Gastrocnemius medialis (tissue), 4 donors: ENCODE data around the gene COL23A1.

Experiments used
- POLR2A ChIP-seq, 2 donors: fragments of 450-650 bp; IDR thresholded peaks; one replicate each; pipeline ENCODE4 v1.6.1; 2017; ENCODE audit warnings: antibody characterized with exemption in 2 of 2, mild to moderate bottlenecking in 2 of 2, moderate library complexity in 2 of 2
- TF ChIP-seq, protein P1 (sequence below), 5 experiments: fragments of 450-650 bp in 3 of 5; fragments of 200-600 bp in 2 of 5; sonication (generic) in 2 of 5; IDR thresholded peaks in 4 of 5; conservative IDR thresholded peaks in 1 of 5; 1 replicate in 4 of 5; 2 replicates in 1 of 5; pipeline ENCODE4 v1.5.1; 2016 to 2019; ENCODE audit warnings: antibody characterized with exemption in 5 of 5, mild to moderate bottlenecking in 3 of 5, moderate library complexity in 3 of 5

- TF ChIP-seq, protein P1, sequence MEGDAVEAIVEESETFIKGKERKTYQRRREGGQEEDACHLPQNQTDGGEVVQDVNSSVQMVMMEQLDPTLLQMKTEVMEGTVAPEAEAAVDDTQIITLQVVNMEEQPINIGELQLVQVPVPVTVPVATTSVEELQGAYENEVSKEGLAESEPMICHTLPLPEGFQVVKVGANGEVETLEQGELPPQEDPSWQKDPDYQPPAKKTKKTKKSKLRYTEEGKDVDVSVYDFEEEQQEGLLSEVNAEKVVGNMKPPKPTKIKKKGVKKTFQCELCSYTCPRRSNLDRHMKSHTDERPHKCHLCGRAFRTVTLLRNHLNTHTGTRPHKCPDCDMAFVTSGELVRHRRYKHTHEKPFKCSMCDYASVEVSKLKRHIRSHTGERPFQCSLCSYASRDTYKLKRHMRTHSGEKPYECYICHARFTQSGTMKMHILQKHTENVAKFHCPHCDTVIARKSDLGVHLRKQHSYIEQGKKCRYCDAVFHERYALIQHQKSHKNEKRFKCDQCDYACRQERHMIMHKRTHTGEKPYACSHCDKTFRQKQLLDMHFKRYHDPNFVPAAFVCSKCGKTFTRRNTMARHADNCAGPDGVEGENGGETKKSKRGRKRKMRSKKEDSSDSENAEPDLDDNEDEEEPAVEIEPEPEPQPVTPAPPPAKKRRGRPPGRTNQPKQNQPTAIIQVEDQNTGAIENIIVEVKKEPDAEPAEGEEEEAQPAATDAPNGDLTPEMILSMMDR (IDR thresholded peaks at IDR 0.05 in 4 of 5, conservative IDR thresholded peaks at IDR 0.05 in 1 of 5) = no peak
- no peak for TF ChIP-seq POLR2A (IDR thresholded peaks at IDR 0.05)
These were observed 303.7 kb downstream of the COL23A1 start for GRCh38 chr5:178286226-178287090.
